ENCODE data around the gene UNC119. TPM values are rescaled to one million over a fixed set of nuclear protein-coding genes. Genes with fewer than 3 reads are reported as not detected.

The UNC119 gene
- total and polyA plus RNA-seq, 2 of the 13 experiments (the other 11 are each of a cell fraction or from before 2014, with no cell fraction given), result 10.4 to 63.1 TPM

GRCh38 chr17:28547623-28548416 is 4.6 kb downstream of the UNC119 start:
- H2AFZ ChIP-seq (ENCODE audit: low read length), result no peak overlapping the region
- POLR2A ChIA-PET, result no interaction called here
- BruUV-seq (replicated peaks), result no TSS peak
- H3K4me3 ChIP-seq (replicated peaks in 1 of 3; ENCODE audit: insufficient read depth in 1 of 3, low read depth in 2 of 3, low read length in 3 of 3), result no peak overlapping the region
- no peak overlapping the region for H3K27ac ChIP-seq (ENCODE audit: extremely low read length, insufficient read depth, low read length)
- H3K9ac ChIP-seq (ENCODE audit: insufficient read depth, low read depth, low read length), result no peak overlapping the region
- H3K79me2 ChIP-seq (ENCODE audit: insufficient read depth, low read length), result no peaks in the 10 kb centered on the region
- H4K20me1 ChIP-seq (ENCODE audit: insufficient read depth, low read length), result no peaks in the 10 kb centered on the region
- WGBS (ENCODE audit: low lambda C conversion rate), result 72% methylated on average over 14 of the region's 26 CpGs
- CTCF ChIA-PET (ENCODE audit: low intra/inter-chr PET ratio, low total read pairs), result interaction anchor here (1.1 to 1.9 kb wide), 2 partner anchors 66 to 67 kb away, joined by 3 to 5 read pairs; partner anchors contain the start of gene RSKR
- in situ Hi-C loops (cut with HindIII; ENCODE audit: extremely low pct_ligation_motif_present, low pct_unique_long_range_greater_than_20kb) (no loop called here), intact Hi-C loops (cut with micrococcal nuclease; ENCODE audit: unreplicated experiment) (loop anchor here (2.0 kb wide), 1 partner anchor 65 kb away; no protein-coding TSS in a partner anchor)
- ATAC-seq (peak; percentile 60), DNase-seq (ENCODE audit: low spot score) (peak; percentile 60), FAIRE-seq (peak; percentile 81)
- peaks cover 31% of the 10 kb centered on the region for H3K4me1 ChIP-seq (ENCODE audit: insufficient read depth, low read length)
- H3K36me3 ChIP-seq (replicated peaks in 1 of 2; ENCODE audit: control insufficient read depth in 1 of 2, insufficient read depth in 2 of 2, low read length in 2 of 2), result no peaks in the 10 kb centered on the region
- no peak overlapping the region for H3K4me2 ChIP-seq (ENCODE audit: low read depth, low read length)
- H3K27me3 ChIP-seq (ENCODE audit: control insufficient read depth in 1 of 2, insufficient read depth in 2 of 2, low read length in 2 of 2), result no peaks in the 10 kb centered on the region
- H3K9me3 ChIP-seq (ENCODE audit: low read length), result no peaks in the 10 kb centered on the region
- TF ChIP-seq MEIS2 (CRISPR knock-in tag; IDR thresholded peaks at IDR 0.05) (no peak), RAD21 (CRISPR knock-in tag; IDR thresholded peaks at IDR 0.05) (peak; percentile 44; the same call in 1 of the 2 replicates), HNRNPL (IDR thresholded peaks at IDR 0.05; ENCODE audit: low read depth, low read length) (peak; percentile 97), ZNF136 (CRISPR knock-in tag; IDR thresholded peaks at IDR 0.05; ENCODE audit: low read depth) (no peak), ZFX (CRISPR knock-in tag; IDR thresholded peaks at IDR 0.05; ENCODE audit: low read depth) (peak; percentile 31; the same call in 1 of the 2 replicates), ZBTB2 (CRISPR knock-in tag; IDR thresholded peaks at IDR 0.05; ENCODE audit: low read depth) (no peak), KDM2A (CRISPR knock-in tag; IDR thresholded peaks at IDR 0.05; ENCODE audit: borderline replicate concordance, low read depth) (peak; percentile 58), PRPF4 (IDR thresholded peaks at IDR 0.05; ENCODE audit: low read depth, low read length, poor library complexity, severe bottlenecking) (no peak), NR2F6 (IDR thresholded peaks at IDR 0.05) (no peak), NR2F6 (CRISPR knock-in tag; IDR thresholded peaks at IDR 0.05) (0 out of 2 replicates have a peak, but pooled peaks have one; percentile 7), ZNF264 (CRISPR knock-in tag; IDR thresholded peaks at IDR 0.05) (no peak), XRCC5 (optimal IDR thresholded peaks at IDR 0.05; ENCODE audit: low read length) (peak; percentile 91), RBM39 (IDR thresholded peaks at IDR 0.05; ENCODE audit: low read depth, low read length, poor library complexity, severe bottlenecking) (no peak), IRF2 (CRISPR knock-in tag; IDR thresholded peaks at IDR 0.05) (no peak), ZNF274 (CRISPR knock-in tag; IDR thresholded peaks at IDR 0.05) (peak; percentile 40; the same call in 1 of the 2 replicates), SMC3 (IDR thresholded peaks at IDR 0.05; ENCODE audit: low read length) (peak; percentile 18; the same call in 1 of the 2 replicates), GATA4 (IDR thresholded peaks at IDR 0.05; ENCODE audit: borderline replicate concordance, low read depth) (no peak), ZNF766 (CRISPR knock-in tag; IDR thresholded peaks at IDR 0.05; ENCODE audit: borderline replicate concordance) (no peak), ZNF598 (CRISPR knock-in tag; IDR thresholded peaks at IDR 0.05; ENCODE audit: borderline replicate concordance) (0 out of 2 replicates have a peak, but pooled peaks have one; percentile 52), ETV5 (CRISPR knock-in tag; IDR thresholded peaks at IDR 0.05; ENCODE audit: borderline replicate concordance) (peak; percentile 11; the same call in 1 of the 2 replicates), DMAP1 (CRISPR knock-in tag; IDR thresholded peaks at IDR 0.05) (no peak), HINFP (CRISPR knock-in tag; IDR thresholded peaks at IDR 0.05; ENCODE audit: low read depth) (no peak)
- TF ChIP-seq, protein P1, sequence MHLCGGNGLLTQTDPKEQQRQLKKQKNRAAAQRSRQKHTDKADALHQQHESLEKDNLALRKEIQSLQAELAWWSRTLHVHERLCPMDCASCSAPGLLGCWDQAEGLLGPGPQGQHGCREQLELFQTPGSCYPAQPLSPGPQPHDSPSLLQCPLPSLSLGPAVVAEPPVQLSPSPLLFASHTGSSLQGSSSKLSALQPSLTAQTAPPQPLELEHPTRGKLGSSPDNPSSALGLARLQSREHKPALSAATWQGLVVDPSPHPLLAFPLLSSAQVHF (CRISPR knock-in tag; IDR thresholded peaks at IDR 0.05), result no peak
